ENCODE measurements around the gene PRIM1. TPM values are rescaled to one million over a fixed set of nuclear protein-coding genes. Genes with fewer than 3 reads are reported as not detected.

PRIM1 gene
- total and polyA plus RNA-seq, 2 of the 13 experiments (the other 11 are each of a cell fraction or from before 2014, with no cell fraction given): 30.0 to 47.3 TPM

DNA sequence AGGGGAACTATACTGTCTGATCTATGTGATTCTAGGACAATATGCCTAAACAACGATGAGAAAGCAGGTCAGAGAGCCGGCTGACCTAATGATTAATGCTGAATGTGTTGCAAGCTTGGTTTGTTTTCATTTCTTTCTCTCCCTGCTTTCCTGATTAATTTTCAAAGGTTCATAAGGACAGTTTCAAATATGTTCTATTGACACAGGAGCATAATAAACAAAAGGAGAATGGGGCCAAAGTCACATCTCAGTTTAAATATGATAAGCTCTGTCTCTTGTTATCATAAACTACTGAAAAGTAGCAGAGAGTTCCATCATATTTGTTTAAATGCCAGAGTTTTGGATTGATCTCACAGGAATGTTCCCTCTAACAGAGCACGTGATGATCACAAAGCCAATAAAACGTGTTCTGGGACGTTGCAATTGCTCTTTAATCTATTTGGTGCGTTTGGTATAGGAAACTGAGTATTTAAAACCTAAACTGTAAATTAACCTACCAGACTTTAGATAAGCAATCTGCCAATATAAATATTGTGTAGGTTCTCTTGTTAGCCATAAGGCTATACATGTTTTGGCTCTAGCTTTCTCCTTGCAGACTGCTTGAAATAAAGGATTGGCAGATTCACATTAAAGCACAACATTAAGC lies 7.3 kb upstream of the PRIM1 start (continued):
- TF ChIP-seq, protein P1, sequence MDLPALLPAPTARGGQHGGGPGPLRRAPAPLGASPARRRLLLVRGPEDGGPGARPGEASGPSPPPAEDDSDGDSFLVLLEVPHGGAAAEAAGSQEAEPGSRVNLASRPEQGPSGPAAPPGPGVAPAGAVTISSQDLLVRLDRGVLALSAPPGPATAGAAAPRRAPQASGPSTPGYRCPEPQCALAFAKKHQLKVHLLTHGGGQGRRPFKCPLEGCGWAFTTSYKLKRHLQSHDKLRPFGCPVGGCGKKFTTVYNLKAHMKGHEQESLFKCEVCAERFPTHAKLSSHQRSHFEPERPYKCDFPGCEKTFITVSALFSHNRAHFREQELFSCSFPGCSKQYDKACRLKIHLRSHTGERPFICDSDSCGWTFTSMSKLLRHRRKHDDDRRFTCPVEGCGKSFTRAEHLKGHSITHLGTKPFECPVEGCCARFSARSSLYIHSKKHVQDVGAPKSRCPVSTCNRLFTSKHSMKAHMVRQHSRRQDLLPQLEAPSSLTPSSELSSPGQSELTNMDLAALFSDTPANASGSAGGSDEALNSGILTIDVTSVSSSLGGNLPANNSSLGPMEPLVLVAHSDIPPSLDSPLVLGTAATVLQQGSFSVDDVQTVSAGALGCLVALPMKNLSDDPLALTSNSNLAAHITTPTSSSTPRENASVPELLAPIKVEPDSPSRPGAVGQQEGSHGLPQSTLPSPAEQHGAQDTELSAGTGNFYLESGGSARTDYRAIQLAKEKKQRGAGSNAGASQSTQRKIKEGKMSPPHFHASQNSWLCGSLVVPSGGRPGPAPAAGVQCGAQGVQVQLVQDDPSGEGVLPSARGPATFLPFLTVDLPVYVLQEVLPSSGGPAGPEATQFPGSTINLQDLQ (CRISPR knock-in tag; IDR thresholded peaks at IDR 0.05): no peak
- TF ChIP-seq, protein P2, sequence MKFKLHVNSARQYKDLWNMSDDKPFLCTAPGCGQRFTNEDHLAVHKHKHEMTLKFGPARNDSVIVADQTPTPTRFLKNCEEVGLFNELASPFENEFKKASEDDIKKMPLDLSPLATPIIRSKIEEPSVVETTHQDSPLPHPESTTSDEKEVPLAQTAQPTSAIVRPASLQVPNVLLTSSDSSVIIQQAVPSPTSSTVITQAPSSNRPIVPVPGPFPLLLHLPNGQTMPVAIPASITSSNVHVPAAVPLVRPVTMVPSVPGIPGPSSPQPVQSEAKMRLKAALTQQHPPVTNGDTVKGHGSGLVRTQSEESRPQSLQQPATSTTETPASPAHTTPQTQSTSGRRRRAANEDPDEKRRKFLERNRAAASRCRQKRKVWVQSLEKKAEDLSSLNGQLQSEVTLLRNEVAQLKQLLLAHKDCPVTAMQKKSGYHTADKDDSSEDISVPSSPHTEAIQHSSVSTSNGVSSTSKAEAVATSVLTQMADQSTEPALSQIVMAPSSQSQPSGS (CRISPR knock-in tag; IDR thresholded peaks at IDR 0.05): peak; percentile 63; the same call in 1 of the 2 replicates
- TF ChIP-seq, protein P3, sequence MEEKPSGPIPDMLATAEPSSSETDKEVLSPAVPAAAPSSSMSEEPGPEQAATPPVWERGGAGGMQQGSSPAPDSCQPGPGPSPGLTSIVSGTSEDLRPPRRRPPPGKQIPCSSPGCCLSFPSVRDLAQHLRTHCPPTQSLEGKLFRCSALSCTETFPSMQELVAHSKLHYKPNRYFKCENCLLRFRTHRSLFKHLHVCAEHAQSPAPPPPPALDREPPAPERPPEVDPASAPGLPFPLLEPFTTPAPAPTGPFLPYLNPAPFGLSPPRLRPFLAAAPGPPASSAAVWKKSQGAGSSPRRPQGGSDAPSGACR (CRISPR knock-in tag; IDR thresholded peaks at IDR 0.05): 0 out of 2 replicates have a peak, but pooled peaks have one; percentile 61
- TF ChIP-seq ZNF256 (CRISPR knock-in tag; conservative IDR thresholded peaks at IDR 0.05): no peak
- TF ChIP-seq FOXJ3 (CRISPR knock-in tag; IDR thresholded peaks at IDR 0.05; ENCODE audit: borderline replicate concordance): peak; percentile 96; the same call in 1 of the 2 replicates
- TF ChIP-seq ATF1 (CRISPR knock-in tag; IDR thresholded peaks at IDR 0.05): peak; percentile 69
- TF ChIP-seq ZNF614 (CRISPR knock-in tag; IDR thresholded peaks at IDR 0.05; ENCODE audit: borderline replicate concordance): peak; percentile 21; the same call in 1 of the 2 replicates
- TF ChIP-seq, protein P4, sequence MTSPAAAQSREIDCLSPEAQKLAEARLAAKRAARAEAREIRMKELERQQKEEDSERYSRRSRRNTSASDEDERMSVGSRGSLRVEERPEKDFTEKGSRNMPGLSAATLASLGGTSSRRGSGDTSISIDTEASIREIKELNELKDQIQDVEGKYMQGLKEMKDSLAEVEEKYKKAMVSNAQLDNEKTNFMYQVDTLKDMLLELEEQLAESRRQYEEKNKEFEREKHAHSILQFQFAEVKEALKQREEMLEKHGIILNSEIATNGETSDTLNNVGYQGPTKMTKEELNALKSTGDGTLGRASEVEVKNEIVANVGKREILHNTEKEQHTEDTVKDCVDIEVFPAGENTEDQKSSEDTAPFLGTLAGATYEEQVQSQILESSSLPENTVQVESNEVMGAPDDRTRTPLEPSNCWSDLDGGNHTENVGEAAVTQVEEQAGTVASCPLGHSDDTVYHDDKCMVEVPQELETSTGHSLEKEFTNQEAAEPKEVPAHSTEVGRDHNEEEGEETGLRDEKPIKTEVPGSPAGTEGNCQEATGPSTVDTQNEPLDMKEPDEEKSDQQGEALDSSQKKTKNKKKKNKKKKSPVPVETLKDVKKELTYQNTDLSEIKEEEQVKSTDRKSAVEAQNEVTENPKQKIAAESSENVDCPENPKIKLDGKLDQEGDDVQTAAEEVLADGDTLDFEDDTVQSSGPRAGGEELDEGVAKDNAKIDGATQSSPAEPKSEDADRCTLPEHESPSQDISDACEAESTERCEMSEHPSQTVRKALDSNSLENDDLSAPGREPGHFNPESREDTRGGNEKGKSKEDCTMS (CRISPR knock-in tag; conservative IDR thresholded peaks at IDR 0.05): no peak
- TF ChIP-seq, protein P5, sequence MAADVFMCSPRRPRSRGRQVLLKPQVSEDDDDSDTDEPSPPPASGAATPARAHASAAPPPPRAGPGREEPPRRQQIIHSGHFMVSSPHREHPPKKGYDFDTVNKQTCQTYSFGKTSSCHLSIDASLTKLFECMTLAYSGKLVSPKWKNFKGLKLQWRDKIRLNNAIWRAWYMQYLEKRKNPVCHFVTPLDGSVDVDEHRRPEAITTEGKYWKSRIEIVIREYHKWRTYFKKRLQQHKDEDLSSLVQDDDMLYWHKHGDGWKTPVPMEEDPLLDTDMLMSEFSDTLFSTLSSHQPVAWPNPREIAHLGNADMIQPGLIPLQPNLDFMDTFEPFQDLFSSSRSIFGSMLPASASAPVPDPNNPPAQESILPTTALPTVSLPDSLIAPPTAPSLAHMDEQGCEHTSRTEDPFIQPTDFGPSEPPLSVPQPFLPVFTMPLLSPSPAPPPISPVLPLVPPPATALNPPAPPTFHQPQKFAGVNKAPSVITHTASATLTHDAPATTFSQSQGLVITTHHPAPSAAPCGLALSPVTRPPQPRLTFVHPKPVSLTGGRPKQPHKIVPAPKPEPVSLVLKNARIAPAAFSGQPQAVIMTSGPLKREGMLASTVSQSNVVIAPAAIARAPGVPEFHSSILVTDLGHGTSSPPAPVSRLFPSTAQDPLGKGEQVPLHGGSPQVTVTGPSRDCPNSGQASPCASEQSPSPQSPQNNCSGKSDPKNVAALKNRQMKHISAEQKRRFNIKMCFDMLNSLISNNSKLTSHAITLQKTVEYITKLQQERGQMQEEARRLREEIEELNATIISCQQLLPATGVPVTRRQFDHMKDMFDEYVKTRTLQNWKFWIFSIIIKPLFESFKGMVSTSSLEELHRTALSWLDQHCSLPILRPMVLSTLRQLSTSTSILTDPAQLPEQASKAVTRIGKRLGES (CRISPR knock-in tag; IDR thresholded peaks at IDR 0.05; ENCODE audit: borderline replicate concordance): peak; percentile 52; the same call in 1 of the 2 replicates
- no peak for TF ChIP-seq ZNF589 (CRISPR knock-in tag; conservative IDR thresholded peaks at IDR 0.05)
- TF ChIP-seq MIXL1 (CRISPR knock-in tag; IDR thresholded peaks at IDR 0.05): peak; percentile 98
- peak; percentile 77; the same call in 1 of the 2 replicates for TF ChIP-seq SMAD3 (CRISPR knock-in tag; IDR thresholded peaks at IDR 0.05)
- no peak for TF ChIP-seq SCMH1 (CRISPR knock-in tag; IDR thresholded peaks at IDR 0.05; ENCODE audit: borderline replicate concordance)
- 0 out of 2 replicates have a peak, but pooled peaks have one; percentile 13 for TF ChIP-seq HOXA3 (CRISPR knock-in tag; IDR thresholded peaks at IDR 0.05)
- TF ChIP-seq MEF2D (CRISPR knock-in tag; IDR thresholded peaks at IDR 0.05): 0 out of 2 replicates have a peak, but pooled peaks have one; percentile 43
- TF ChIP-seq, protein P6, sequence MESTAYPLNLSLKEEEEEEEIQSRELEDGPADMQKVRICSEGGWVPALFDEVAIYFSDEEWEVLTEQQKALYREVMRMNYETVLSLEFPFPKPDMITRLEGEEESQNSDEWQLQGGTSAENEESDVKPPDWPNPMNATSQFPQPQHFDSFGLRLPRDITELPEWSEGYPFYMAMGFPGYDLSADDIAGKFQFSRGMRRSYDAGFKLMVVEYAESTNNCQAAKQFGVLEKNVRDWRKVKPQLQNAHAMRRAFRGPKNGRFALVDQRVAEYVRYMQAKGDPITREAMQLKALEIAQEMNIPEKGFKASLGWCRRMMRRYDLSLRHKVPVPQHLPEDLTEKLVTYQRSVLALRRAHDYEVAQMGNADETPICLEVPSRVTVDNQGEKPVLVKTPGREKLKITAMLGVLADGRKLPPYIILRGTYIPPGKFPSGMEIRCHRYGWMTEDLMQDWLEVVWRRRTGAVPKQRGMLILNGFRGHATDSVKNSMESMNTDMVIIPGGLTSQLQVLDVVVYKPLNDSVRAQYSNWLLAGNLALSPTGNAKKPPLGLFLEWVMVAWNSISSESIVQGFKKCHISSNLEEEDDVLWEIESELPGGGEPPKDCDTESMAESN (CRISPR knock-in tag; conservative IDR thresholded peaks at IDR 0.05): peak; percentile 22; the same call in 1 of the 2 replicates
